B cell (primary cell): ENCODE results near the gene TBX3. TPM values are rescaled to one million over a fixed set of nuclear protein-coding genes. Genes with fewer than 3 reads are reported as not detected.

Experiments used
- ATAC-seq: fragments of 200-7000 bp; cut with Tn5 transposase; one replicate; pipeline ENCODE4 v1.10.0; 2021; ENCODE audit warnings: low read depth, mild to moderate bottlenecking, moderate number of reproducible peaks, moderate library complexity
- CTCF ChIA-PET: fragments of 350-600 bp; sonication (Branson Sonifier 250); formaldehyde crosslinking; loops from one replicate; lab custom pipeline; 2021; ENCODE audit warnings: antibody characterized with exemption, inconsistent platforms; lab: Charles Lee
- POLR2A ChIA-PET: fragments of 350-600 bp; sonication (Branson Sonifier 250); formaldehyde crosslinking; loops from one replicate; lab custom pipeline; 2021; ENCODE audit warnings: antibody characterized with exemption; lab: Charles Lee
- DNase-seq: peaks from one replicate; pipeline ENCODE4 v3.0.0; 2013
- H2AFZ ChIP-seq: 2 replicates; pipeline ENCODE4 v1.6.1; 2012; ENCODE audit warnings: mild to moderate bottlenecking, low read depth, low read length; ENCODE audit not compliant: insufficient read depth, poor library complexity, severe bottlenecking
- H3K27ac ChIP-seq, 2 donors: 1 replicate in 1 of 2; 2 replicates in 1 of 2; pipeline ENCODE4 v1.5.1; 2012 to 2013; ENCODE audit warnings: low read length in 2 of 2, mild to moderate bottlenecking in 2 of 2, moderate library complexity in 1 of 2
- H3K27me3 ChIP-seq, 4 experiments: fragments of 200-600 bp in 1 of 4; sonication (generic) in 1 of 4; replicated peaks in 1 of 4; 1 replicate in 2 of 4; 2 replicates in 2 of 4; pipeline versions ENCODE4 v1.6.1 to v1.7.0; 2013 to 2016; ENCODE audit warnings: low read length in 3 of 4, mild to moderate bottlenecking in 2 of 4, mixed read lengths in 1 of 4, moderate library complexity in 1 of 4; ENCODE audit not compliant: insufficient read depth in 4 of 4, control insufficient read depth in 3 of 4; ENCODE audit errors: control extremely low read depth in 1 of 4
- H3K36me3 ChIP-seq, 2 experiments: replicated peaks in 1 of 2; 1 replicate in 1 of 2; 2 replicates in 1 of 2; pipeline versions ENCODE4 v1.6.1 to v1.7.1; 2013; ENCODE audit warnings: low read length in 1 of 2; ENCODE audit not compliant: insufficient read depth in 2 of 2, control insufficient read depth in 1 of 2; ENCODE audit errors: control extremely low read depth in 1 of 2, extremely low read depth in 1 of 2
- H3K4me1 ChIP-seq, 2 donors: fragments of 200-600 bp in 1 of 2; sonication (generic) in 1 of 2; 1 replicate in 1 of 2; 2 replicates in 1 of 2; pipeline versions ENCODE4 v1.5.1 to v1.6.1; 2013 to 2017; ENCODE audit warnings: low read length in 2 of 2; ENCODE audit not compliant: control insufficient read depth in 2 of 2, insufficient read depth in 2 of 2
- H3K4me2 ChIP-seq: replicated peaks from 2 replicates; pipeline ENCODE3; 2012; ENCODE audit warnings: mild to moderate bottlenecking, low read depth, low read length; ENCODE audit not compliant: poor library complexity, severe bottlenecking
- H3K4me3 ChIP-seq, 5 experiments: fragments of 200-600 bp in 1 of 5; sonication (generic) in 1 of 5; 1 replicate in 3 of 5; 2 replicates in 2 of 5; pipeline versions ENCODE4 v1.5.1 to v1.7.0; 2011 to 2016; ENCODE audit warnings: low read length in 4 of 5, mild to moderate bottlenecking in 4 of 5, low read depth in 2 of 5, control low read depth in 1 of 5, moderate library complexity in 1 of 5; ENCODE audit not compliant: insufficient read depth in 1 of 5; ENCODE audit errors: control extremely low read depth in 1 of 5, extremely low read depth in 1 of 5
- H3K79me2 ChIP-seq: fragments of 200-600 bp; sonication (generic); one replicate; pipeline ENCODE4 v1.6.0; 2016; ENCODE audit warnings: low read length; ENCODE audit not compliant: control insufficient read depth, insufficient read depth
- H3K9ac ChIP-seq: fragments of 200-600 bp; sonication (generic); 2 replicates; pipeline ENCODE4 v1.6.1; 2017; ENCODE audit warnings: mild to moderate bottlenecking, low read length, moderate library complexity
- H3K9me3 ChIP-seq, 3 donors: one replicate each; pipeline versions ENCODE4 v1.6.1 to v1.7.1; 2013; ENCODE audit warnings: low read length in 2 of 3; ENCODE audit not compliant: control insufficient read depth in 2 of 3, insufficient read depth in 1 of 3; ENCODE audit errors: control extremely low read depth in 1 of 3
- H4K20me1 ChIP-seq: 2 replicates; pipeline ENCODE4 v1.6.0; 2012; ENCODE audit warnings: mild to moderate bottlenecking, low read length; ENCODE audit not compliant: insufficient read depth, control insufficient read depth, poor library complexity, severe bottlenecking
- H3K27ac Mint-ChIP-seq: one replicate; pipeline ENCODE4 v1.8.0; 2021; ENCODE audit warnings: mixed read lengths
- H3K27me3 Mint-ChIP-seq: one replicate; pipeline ENCODE4 v1.8.0; 2021; ENCODE audit warnings: mixed read lengths
- H3K4me1 Mint-ChIP-seq: one replicate; pipeline ENCODE4 v1.8.0; 2021; ENCODE audit warnings: mixed read lengths
- H3K4me3 Mint-ChIP-seq: one replicate; pipeline ENCODE4 v1.8.0; 2021; ENCODE audit warnings: mixed read lengths
- H3K9me3 Mint-ChIP-seq: one replicate; pipeline ENCODE4 v1.8.0; 2022; ENCODE audit warnings: mixed read lengths; ENCODE audit not compliant: insufficient read depth
- CTCF ChIP-seq: fragments of 200-600 bp; IDR thresholded peaks from one replicate; pipeline ENCODE4 v1.8.0; 2022; ENCODE audit warnings: antibody characterized with exemption, mild to moderate bottlenecking
- EZH2 ChIP-seq: IDR thresholded peaks from 2 replicates; pipeline ENCODE4 v1.6.1; 2012; ENCODE audit warnings: borderline replicate concordance, low read depth, mild to moderate bottlenecking, moderate library complexity, low read length; ENCODE audit not compliant: insufficient read depth, poor library complexity, severe bottlenecking
- WGBS: methylation state at CpG from one replicate; pipeline ENCODE4 v1.1.5; 2013; ENCODE audit warnings: missing lambda C conversion rate; ENCODE audit not compliant: insufficient coverage; 5-methylcytosine and 5-hydroxymethylcytosine counted together
- intact Hi-C: fragments of 100-400 bp; cut with micrococcal nuclease; formaldehyde crosslinking; loops from one replicate; pipeline ENCODE4 v1.10.0; 2022
- polyA plus RNA-seq: library from polyadenylated mRNA; depleted of rRNA; stranded (reverse); fragments of >200 nt; gene quantifications from 2 replicates; pipeline ENCODE4 v1.2.3, GENCODE V29; 2012
- total RNA-seq, 2 donors: library from RNA; stranded (reverse); fragments of 120-200 nt in 1 of 2; gene quantifications; 1 replicate in 1 of 2; 2 replicates in 1 of 2; pipeline versions ENCODE4 v1.2.3 to v1.2.4, GENCODE V29; 2013 to 2022

Gene TBX3
- total and polyA plus RNA-seq, 2 donors (not counting 1 experiment from before 2014, with no cell fraction given): not detected

GRCh38 chr12:114628199-114628598, 55.8 kb downstream of the TBX3 start:
- Mint-ChIP-seq H3K27me3 (no peaks in the 10 kb centered on the region), H3K4me3 (no peak overlapping the region), H3K27ac (no peak overlapping the region), H3K9me3 (peaks cover 4% of the 10 kb centered on the region), H3K4me1 (no peaks in the 10 kb centered on the region)
- TF ChIP-seq CTCF: no peak
- no peak for TF ChIP-seq EZH2
- Histone ChIP-seq H4K20me1 (no peaks in the 10 kb centered on the region), H2AFZ (no peak overlapping the region), H3K4me2 (no peak overlapping the region), H3K9me3 (no peaks in the 10 kb centered on the region), H3K4me1 (no peaks in the 10 kb centered on the region), H3K4me3 (no peak overlapping the region), H3K36me3 (no peaks in the 10 kb centered on the region), H3K79me2 (no peaks in the 10 kb centered on the region), H3K9ac (no peak overlapping the region), H3K27ac (no peak overlapping the region), H3K27me3 (no peaks in the 10 kb centered on the region)
- DNase-seq (no peak), ATAC-seq (no peak)
- no CpG with 5 or more reads among the region's 5 CpGs for WGBS
- intact Hi-C loops: no loop called here
- ChIA-PET CTCF (no interaction called here), POLR2A (no interaction called here)

GRCh38 chr12:114627393-114627792, 56.6 kb downstream of the TBX3 start:
- no peak overlapping the region for H2AFZ ChIP-seq
- H3K27me3 ChIP-seq: no peaks in the 10 kb centered on the region
- POLR2A ChIA-PET: no interaction called here
- H3K9me3 Mint-ChIP-seq: peaks cover 4% of the 10 kb centered on the region
- no peaks in the 10 kb centered on the region for H3K36me3 ChIP-seq
- intact Hi-C loops: no loop called here
- H3K79me2 ChIP-seq: no peaks in the 10 kb centered on the region
- H3K4me2 ChIP-seq: no peak overlapping the region
- CTCF ChIA-PET: no interaction called here
- no peaks in the 10 kb centered on the region for H3K4me1 ChIP-seq
- no peak for ATAC-seq
- H3K9me3 ChIP-seq: no peaks in the 10 kb centered on the region
- H3K27ac ChIP-seq: no peak overlapping the region
- TF ChIP-seq CTCF: no peak
- no peaks in the 10 kb centered on the region for H4K20me1 ChIP-seq
- no peak overlapping the region for H3K4me3 ChIP-seq
- DNase-seq: no peak
- no peak overlapping the region for H3K4me3 Mint-ChIP-seq
- no peaks in the 10 kb centered on the region for H3K27me3 Mint-ChIP-seq
- H3K27ac Mint-ChIP-seq: no peak overlapping the region
- no peaks in the 10 kb centered on the region for H3K4me1 Mint-ChIP-seq
- H3K9ac ChIP-seq: no peak overlapping the region
